ENCODE data around the gene RABGGTA. TPM values are rescaled to one million over a fixed set of nuclear protein-coding genes. Genes with fewer than 3 reads are reported as not detected.
A peak's percentile ranks its signal among the peaks of the same experiment; 100 is the strongest.

RABGGTA gene
- total RNA-seq, 1 experiment from 2014 or later: 25.6 TPM

DNA sequence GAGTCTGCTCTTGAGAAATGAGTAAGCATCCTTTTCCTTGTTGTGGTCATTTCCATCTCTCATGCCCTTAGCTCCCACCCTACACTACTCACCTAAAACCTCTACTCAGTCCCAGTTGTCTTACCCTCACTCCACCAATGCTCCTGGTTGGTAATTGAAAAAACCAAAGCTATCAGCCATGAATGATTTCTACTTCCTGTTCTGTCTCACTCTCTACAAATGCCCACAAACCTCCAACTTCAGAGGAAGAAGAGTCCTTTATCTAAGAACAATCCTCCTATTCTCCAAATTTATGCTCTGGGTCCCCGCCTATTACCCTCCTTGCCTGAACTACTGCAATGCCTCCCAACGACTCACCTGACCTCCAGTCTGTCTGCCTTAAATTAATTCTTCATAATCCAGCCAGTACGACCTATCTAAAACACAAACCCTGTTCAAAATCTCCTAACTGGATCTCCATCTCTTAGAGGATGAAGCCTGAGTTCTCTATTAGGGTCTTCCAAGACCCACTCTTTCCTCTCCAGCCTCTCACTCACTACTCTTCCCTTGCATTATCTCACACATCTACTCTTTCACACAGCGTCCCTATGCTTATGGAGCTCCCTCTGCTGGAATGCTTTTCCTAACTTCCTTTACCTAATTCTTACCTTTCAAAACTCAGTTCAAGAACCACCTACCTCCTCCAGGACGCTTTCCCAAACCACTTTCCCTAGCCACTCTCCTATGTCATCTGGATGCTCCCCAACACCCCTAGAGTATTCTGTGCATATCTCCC lies 26.0 kb upstream of the RABGGTA start:
- H3K14ac ChIP-seq (ENCODE audit: insufficient read depth, low read length): no peak overlapping the region
- peaks cover 4% of the 10 kb centered on the region; the same call in 1 of the 2 replicates for H3K79me2 ChIP-seq (ENCODE audit: insufficient read depth, low read length)
- H3K36me3 Mint-ChIP-seq (ENCODE audit: insufficient read depth in 1 of 3, low read depth in 3 of 3): peaks cover 9 to 37% (median 28%) of the 10 kb centered on the region in 3 experiments
- no peak for DNase-seq
- no peaks in the 10 kb centered on the region; a peak in 1 of 5 replicates for H3K9me3 Mint-ChIP-seq
- no peak overlapping the region for H4K5ac ChIP-seq (ENCODE audit: insufficient read length, low read depth, low read length)
- no peak overlapping the region for H3K56ac ChIP-seq (ENCODE audit: insufficient read length, low read depth, low read length)
- no peak overlapping the region for H3K4me2 ChIP-seq (ENCODE audit: insufficient read depth, insufficient read length, low read length)
- H3K9ac ChIP-seq (ENCODE audit: extremely low read depth, insufficient read length, low read length): no peak overlapping the region
- H4K8ac ChIP-seq (replicated peaks; ENCODE audit: insufficient read length, low read depth, low read length): no peak overlapping the region
- TF ChIP-seq, protein P1, sequence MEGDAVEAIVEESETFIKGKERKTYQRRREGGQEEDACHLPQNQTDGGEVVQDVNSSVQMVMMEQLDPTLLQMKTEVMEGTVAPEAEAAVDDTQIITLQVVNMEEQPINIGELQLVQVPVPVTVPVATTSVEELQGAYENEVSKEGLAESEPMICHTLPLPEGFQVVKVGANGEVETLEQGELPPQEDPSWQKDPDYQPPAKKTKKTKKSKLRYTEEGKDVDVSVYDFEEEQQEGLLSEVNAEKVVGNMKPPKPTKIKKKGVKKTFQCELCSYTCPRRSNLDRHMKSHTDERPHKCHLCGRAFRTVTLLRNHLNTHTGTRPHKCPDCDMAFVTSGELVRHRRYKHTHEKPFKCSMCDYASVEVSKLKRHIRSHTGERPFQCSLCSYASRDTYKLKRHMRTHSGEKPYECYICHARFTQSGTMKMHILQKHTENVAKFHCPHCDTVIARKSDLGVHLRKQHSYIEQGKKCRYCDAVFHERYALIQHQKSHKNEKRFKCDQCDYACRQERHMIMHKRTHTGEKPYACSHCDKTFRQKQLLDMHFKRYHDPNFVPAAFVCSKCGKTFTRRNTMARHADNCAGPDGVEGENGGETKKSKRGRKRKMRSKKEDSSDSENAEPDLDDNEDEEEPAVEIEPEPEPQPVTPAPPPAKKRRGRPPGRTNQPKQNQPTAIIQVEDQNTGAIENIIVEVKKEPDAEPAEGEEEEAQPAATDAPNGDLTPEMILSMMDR (conservative IDR thresholded peaks at IDR 0.05): peak; percentile 67
- H3K27ac Mint-ChIP-seq: peak overlapping the region in 2 of 3 experiments; percentile 50 to 65; a peak in 4 of 7 replicates
- no peak overlapping the region for H3K27ac ChIP-seq (ENCODE audit: insufficient read length, low read depth, low read length)
- no peak overlapping the region for H2AK5ac ChIP-seq (ENCODE audit: insufficient read length, low read length)
- H3K4me1 Mint-ChIP-seq: peaks cover 21 to 22% of the 10 kb centered on the region in 2 experiments
- H3K4me1 ChIP-seq (ENCODE audit: insufficient read depth, low read length): peaks cover 4% of the 10 kb centered on the region; the same call in 1 of the 2 replicates
- H3K4ac ChIP-seq (ENCODE audit: low read depth, low read length): no peak overlapping the region
- H2BK20ac ChIP-seq (ENCODE audit: low read depth, low read length, poor library complexity, severe bottlenecking): no peak overlapping the region
- H3K27me3 Mint-ChIP-seq (ENCODE audit: low read depth): no peaks in the 10 kb centered on the region; the same call in 1 of the 2 replicates
- no peak overlapping the region for H4K91ac ChIP-seq (ENCODE audit: insufficient read length, low read depth, low read length)
- H3K23me2 ChIP-seq (ENCODE audit: insufficient read length, low read depth, low read length, poor library complexity, severe bottlenecking): peaks cover 11% of the 10 kb centered on the region
- H2BK120ac ChIP-seq (ENCODE audit: low read depth, low read length, poor library complexity, severe bottlenecking): no peak overlapping the region
- no peak overlapping the region for H2BK15ac ChIP-seq (ENCODE audit: low read depth, low read length)
- H2BK5ac ChIP-seq (ENCODE audit: insufficient read length, low read length): no peak overlapping the region
- WGBS (ENCODE audit: extremely low coverage, insufficient read length, low lambda C conversion rate): no CpG with 5 or more reads among the region's 5 CpGs
- H3K27me3 ChIP-seq (ENCODE audit: insufficient read depth, low read length): no peaks in the 10 kb centered on the region
- H2BK12ac ChIP-seq (ENCODE audit: insufficient read length, low read depth, low read length): no peak overlapping the region
- H3K79me1 ChIP-seq (ENCODE audit: insufficient read depth, low read depth, low read length, poor library complexity, severe bottlenecking): peaks cover 3% of the 10 kb centered on the region
- H4K20me1 ChIP-seq (ENCODE audit: control insufficient read depth, insufficient read depth, insufficient read length): no peaks in the 10 kb centered on the region
- H3T11ph ChIP-seq (ENCODE audit: low read length): no peak overlapping the region
- H3K23ac ChIP-seq (ENCODE audit: insufficient read length, low read depth, low read length): no peak overlapping the region
- no peak overlapping the region for H3K18ac ChIP-seq (ENCODE audit: insufficient read length, low read depth, low read length)
- H3K9me3 ChIP-seq (ENCODE audit: control insufficient read depth, low read depth, low read length): no peaks in the 10 kb centered on the region
- H3K4me3 Mint-ChIP-seq: peak overlapping the region in 1 of 2 experiments; percentile 60; a peak in 3 of 5 replicates
- H2AFZ ChIP-seq (ENCODE audit: low read length): no peak overlapping the region

Data from H9 (cell line).